ENCODE measurements around the gene RAI1.

The RAI1 gene

DNA sequence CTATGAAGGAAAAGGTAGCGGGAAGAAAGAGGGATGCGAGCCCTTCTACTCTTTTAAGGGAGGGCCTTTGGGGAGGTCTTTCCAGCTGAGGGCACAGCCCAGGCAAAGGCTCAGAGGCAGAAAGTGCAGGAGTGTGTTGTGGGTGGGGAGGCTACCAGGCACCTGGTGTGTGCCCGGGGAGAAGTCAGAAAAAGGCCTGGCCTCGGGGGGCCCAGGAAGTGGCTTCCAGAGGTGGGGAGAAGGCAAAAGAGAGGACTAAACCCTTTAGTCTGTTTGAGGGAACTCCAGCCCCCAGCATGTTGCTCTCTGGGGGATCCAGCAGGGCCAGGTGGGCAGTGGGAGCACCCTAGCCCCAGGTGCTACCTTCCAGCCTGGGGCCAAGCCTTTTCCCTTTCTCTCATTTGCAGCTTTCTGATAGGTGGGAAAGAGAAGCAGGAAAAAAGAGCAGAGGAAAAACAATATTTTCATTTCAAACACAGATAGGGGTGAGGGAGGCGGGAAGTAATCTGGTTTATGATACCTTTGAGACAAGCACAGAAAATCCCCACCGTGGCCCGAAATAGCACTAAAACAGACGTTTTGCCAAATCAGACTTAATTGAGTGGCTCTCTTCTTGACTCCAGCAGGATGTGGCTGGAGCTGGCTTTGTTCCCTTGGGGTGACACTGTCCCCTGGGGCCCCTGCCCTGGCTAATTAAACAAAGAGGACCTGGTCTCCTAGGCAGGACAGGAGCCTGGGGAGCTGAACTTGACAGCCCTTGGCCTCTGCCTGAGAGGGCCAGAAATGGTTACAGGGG lies 10.4 kb downstream of the RAI1 start:
- H3K4me1 ChIP-seq (ENCODE audit: control insufficient read depth, insufficient read depth, low read length): peaks cover 16% of the 10 kb centered on the region
- H3K27me3 ChIP-seq (ENCODE audit: control insufficient read depth, insufficient read depth, low read length): peaks cover 14% of the 10 kb centered on the region

DNA sequence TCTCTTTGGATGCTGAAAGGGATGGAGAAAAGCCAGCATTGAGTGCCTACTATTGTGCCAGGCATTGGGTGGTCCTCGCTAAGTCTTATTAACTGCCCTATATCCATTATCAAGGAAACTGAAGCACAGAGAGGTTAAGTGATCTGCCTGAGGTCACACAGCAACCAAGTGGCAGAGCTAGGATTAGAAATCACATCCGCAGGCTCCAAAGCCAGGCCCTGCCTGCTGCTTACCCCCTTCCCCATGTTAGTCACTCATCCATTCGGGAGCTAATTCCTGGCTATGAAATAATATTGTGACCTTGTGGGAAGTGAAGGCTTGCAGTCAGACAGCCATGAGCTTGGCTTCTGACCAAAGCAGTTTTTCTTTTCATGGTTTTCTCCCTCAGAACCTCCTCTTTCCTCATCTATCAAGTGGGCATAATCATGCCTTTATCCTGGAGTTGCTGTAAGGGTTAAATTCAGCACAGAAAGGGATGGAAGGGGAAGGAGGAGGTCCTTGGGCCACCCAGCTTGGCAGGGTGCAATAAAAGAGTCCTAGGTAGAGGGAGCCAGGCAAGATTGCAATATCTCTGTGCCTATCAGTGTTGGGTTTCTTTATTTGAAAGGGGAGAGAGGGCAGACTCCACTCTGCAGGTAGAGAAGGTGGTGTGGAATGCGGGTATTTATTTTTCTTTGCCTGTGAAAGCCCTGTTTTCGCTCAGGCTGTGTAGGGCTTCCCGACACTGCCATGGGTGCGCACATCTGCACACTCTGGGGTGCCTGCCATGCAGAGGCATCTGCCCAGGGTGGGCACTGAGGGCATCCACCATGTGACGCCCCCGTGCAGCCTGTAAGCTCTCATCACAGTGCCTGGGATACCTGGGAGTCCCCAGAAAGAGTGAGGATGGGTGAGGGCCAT lies 11.3 kb downstream of the RAI1 start:
- DNase-seq (ENCODE audit: low read depth, low spot score): no peak
- Histone ChIP-seq H3K27ac (ENCODE audit: low read length) (no peak overlapping the region), H3K4me1 (ENCODE audit: control insufficient read depth, insufficient read depth, low read length) (peaks cover 16% of the 10 kb centered on the region), H3K36me3 (ENCODE audit: control insufficient read depth, insufficient read depth, low read length) (no peaks in the 10 kb centered on the region), H3K4me3 (ENCODE audit: low read length) (no peak overlapping the region), H3K27me3 (ENCODE audit: control insufficient read depth, insufficient read depth, low read length) (peaks cover 16% of the 10 kb centered on the region), H3K9me3 (ENCODE audit: control insufficient read depth, insufficient read depth, low read length) (no peaks in the 10 kb centered on the region)
- no CpG with 5 or more reads among the region's 9 CpGs for WGBS (ENCODE audit: insufficient coverage, insufficient read length)

More for the DNA sequence above, 10.4 kb downstream of the RAI1 start:
- no peak overlapping the region for H3K4me3 ChIP-seq (ENCODE audit: low read length)
- no CpG with 5 or more reads among the region's 8 CpGs for WGBS (ENCODE audit: insufficient coverage, insufficient read length)
- H3K9me3 ChIP-seq (ENCODE audit: control insufficient read depth, insufficient read depth, low read length): no peaks in the 10 kb centered on the region
- H3K36me3 ChIP-seq (ENCODE audit: control insufficient read depth, insufficient read depth, low read length): no peaks in the 10 kb centered on the region
- no peak overlapping the region for H3K27ac ChIP-seq (ENCODE audit: low read length)
- no peak for DNase-seq (ENCODE audit: low read depth, low spot score)

DNA sequence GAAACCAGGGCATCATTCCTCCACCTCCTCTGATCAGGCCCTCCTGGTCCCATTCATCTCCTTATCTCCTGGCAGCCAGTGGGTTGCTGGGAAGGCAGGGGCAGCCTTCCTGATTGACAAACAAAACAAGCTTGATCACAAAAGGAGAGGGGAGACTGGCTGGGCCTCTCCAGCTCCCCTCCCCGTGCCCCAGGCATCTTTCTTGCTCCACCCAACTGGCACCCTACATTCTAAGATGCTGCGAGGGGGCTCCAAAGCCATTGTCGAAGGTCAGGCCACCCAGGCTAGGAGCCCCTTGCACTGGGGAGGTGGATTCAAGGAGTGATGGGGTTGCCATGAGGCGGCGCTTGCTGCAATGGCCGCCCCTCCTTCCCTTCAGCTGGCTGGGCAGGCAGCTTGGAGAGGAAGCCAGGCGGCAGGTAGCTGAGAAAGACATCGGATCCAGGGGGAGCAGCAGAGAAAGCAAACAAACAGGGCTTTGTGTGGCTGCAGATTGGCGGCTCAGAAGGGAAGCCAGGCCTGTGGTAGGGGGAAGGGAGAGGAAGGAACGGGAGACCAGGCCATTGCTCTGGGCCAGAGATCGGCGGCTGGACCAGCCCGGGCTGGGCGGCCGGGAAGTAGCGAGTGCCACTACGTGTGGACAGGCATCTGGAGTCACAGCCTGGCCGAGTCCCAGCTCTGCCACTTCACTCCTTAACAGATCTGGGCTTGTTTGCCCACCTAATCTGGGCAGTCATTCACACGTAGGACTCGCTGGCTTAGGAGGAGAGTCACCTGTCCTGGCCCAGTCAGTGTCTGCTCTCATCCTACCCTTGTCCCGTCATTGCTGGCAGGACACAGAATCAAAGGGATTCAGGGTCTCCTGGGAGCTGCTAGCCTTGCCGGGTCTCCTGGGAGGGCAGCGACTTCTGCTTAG lies 12.3 kb downstream of the RAI1 start:
- Histone ChIP-seq H3K27ac (ENCODE audit: low read length) (no peak overlapping the region), H3K4me1 (ENCODE audit: control insufficient read depth, insufficient read depth, low read length) (peaks cover 20% of the 10 kb centered on the region)

DNA sequence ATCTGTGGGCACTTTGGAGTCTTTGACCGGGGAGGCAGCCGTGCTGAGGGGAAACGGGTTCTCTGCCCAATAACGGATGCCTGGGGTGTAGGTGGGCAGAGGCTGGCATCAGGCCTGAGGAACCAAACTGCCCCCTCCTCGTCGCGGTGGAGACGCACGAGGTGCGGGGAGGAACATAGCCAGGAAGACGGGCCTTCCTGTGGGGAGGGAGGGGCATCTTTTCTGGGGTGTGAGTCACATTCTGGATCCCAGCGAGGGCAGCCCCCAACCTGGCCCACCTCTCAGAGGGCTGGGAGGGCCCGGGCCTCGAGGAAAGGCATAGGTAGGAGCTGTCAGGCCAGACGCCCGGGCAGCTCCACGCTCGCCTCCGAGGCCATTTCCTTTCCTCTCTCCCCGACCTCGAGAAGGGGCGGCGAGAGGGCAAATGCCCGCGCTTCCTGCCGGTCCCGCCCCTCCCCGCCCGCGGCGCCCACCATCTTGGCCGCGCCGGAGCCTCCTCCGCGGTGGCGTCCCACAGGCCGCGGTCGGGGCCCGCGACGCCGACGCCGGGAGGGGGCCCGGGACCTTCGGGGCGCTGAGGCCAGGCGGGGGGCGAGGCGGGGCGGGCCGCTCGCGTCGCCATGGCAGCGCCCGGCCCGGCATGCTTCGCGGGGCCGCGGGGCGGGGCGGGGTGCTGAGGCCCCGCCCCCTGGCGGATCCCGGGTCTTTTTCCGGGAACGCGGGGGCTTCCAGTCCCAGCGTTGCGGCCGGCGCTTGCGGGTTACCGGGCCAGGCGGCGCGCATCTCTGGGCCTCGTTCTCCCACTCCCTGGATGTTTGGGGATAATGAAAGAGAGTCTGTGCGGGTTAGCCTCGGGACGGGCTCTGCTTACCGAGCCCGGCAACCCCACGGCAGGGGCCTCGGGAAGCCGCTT lies 13.2 kb downstream of the RAI1 start:
- DNase-seq (ENCODE audit: low read depth, low spot score): no peak

More for the DNA sequence above, 12.3 kb downstream of the RAI1 start:
- H3K27me3 ChIP-seq (ENCODE audit: control insufficient read depth, insufficient read depth, low read length): peaks cover 23% of the 10 kb centered on the region
- H3K9me3 ChIP-seq (ENCODE audit: control insufficient read depth, insufficient read depth, low read length): no peaks in the 10 kb centered on the region
- H3K4me3 ChIP-seq (ENCODE audit: low read length): no peak overlapping the region
- no CpG with 5 or more reads among the region's 23 CpGs for WGBS (ENCODE audit: insufficient coverage, insufficient read length)
- no peak for DNase-seq (ENCODE audit: low read depth, low spot score)
- H3K36me3 ChIP-seq (ENCODE audit: control insufficient read depth, insufficient read depth, low read length): no peaks in the 10 kb centered on the region

DNA sequence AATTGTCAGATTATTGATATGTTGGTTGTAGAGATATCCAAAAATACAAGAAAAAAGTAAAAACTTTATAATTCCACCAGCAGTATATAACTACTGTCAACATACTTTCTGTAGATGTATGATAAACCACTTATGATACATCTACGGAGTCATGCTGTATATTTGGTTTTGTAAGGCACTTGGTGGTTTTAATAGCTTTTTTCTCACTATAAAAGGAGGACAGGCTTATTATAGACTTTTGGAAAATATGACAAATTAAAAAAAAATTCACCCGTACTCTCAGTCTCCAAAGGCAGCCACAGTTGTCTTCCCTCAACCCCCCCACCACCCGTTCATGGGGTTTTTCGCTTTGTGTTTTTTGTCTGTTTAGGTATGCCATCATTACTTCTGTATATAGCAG lies 14.8 kb downstream of the RAI1 start:
- peaks cover 30% of the 10 kb centered on the region for H3K4me1 ChIP-seq (ENCODE audit: control insufficient read depth, insufficient read depth, low read length)
- WGBS (ENCODE audit: insufficient coverage, insufficient read length): no CpG with 5 or more reads among the region's 4 CpGs

More for the DNA sequence above, 13.2 kb downstream of the RAI1 start:
- Histone ChIP-seq H3K36me3 (ENCODE audit: control insufficient read depth, insufficient read depth, low read length) (no peaks in the 10 kb centered on the region), H3K4me3 (ENCODE audit: low read length) (peak overlapping the region; percentile 50; the same call in 1 of the 2 replicates), H3K27me3 (ENCODE audit: control insufficient read depth, insufficient read depth, low read length) (peaks cover 33% of the 10 kb centered on the region), H3K4me1 (ENCODE audit: control insufficient read depth, insufficient read depth, low read length) (peaks cover 24% of the 10 kb centered on the region), H3K9me3 (ENCODE audit: control insufficient read depth, insufficient read depth, low read length) (no peaks in the 10 kb centered on the region), H3K27ac (ENCODE audit: low read length) (no peak overlapping the region)
- WGBS (ENCODE audit: insufficient coverage, insufficient read length): no CpG with 5 or more reads among the region's 90 CpGs

DNA sequence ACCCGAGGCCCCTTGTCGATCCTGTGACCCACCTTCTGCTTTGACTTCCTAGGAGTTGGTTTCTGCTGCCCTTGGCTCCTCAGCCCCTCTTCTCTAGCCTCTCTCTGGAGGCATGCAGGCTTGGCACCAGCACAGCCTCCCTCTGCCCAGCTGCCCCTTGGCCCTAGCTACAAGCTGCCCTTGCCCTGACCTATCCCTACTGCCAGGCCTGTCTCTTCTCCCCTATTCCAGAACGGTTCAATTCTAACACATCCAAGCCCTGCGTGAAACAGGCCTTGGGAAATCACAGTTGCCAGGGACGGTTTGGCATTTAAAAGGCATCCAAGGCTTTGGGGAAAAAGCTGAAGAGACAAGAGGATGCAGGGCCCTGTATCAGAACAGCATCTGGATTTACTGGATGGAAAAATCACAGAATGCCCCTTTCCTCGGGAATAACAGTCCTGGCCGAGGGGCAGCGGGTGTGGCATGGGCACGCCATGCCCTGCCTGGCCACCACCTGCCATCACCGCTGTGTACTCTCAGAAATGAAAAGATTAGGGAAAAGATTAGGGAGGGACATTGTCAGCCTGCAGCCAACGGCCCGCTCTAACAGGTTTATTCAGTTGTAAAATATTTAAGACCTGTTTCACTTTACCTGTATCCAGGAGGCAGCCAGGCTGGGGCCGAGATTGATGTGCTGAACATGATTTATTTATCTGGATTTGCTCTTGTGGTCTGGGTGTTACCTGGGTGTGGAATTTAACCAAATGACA lies 15.8 kb downstream of the RAI1 start:
- Histone ChIP-seq H3K4me3 (ENCODE audit: low read length) (no peak overlapping the region), H3K9me3 (ENCODE audit: control insufficient read depth, insufficient read depth, low read length) (no peaks in the 10 kb centered on the region), H3K27ac (ENCODE audit: low read length) (no peak overlapping the region), H3K27me3 (ENCODE audit: control insufficient read depth, insufficient read depth, low read length) (peaks cover 54% of the 10 kb centered on the region), H3K4me1 (ENCODE audit: control insufficient read depth, insufficient read depth, low read length) (peaks cover 30% of the 10 kb centered on the region), H3K36me3 (ENCODE audit: control insufficient read depth, insufficient read depth, low read length) (no peaks in the 10 kb centered on the region)
- no CpG with 5 or more reads among the region's 13 CpGs for WGBS (ENCODE audit: insufficient coverage, insufficient read length)
- DNase-seq (ENCODE audit: low read depth, low spot score): no peak

More for the DNA sequence above, 14.8 kb downstream of the RAI1 start:
- H3K27ac ChIP-seq (ENCODE audit: low read length): no peak overlapping the region
- H3K36me3 ChIP-seq (ENCODE audit: control insufficient read depth, insufficient read depth, low read length): no peaks in the 10 kb centered on the region
- H3K4me3 ChIP-seq (ENCODE audit: low read length): no peak overlapping the region
- no peaks in the 10 kb centered on the region for H3K9me3 ChIP-seq (ENCODE audit: control insufficient read depth, insufficient read depth, low read length)
- peaks cover 44% of the 10 kb centered on the region for H3K27me3 ChIP-seq (ENCODE audit: control insufficient read depth, insufficient read depth, low read length)
- no peak for DNase-seq (ENCODE audit: low read depth, low spot score)

DNA sequence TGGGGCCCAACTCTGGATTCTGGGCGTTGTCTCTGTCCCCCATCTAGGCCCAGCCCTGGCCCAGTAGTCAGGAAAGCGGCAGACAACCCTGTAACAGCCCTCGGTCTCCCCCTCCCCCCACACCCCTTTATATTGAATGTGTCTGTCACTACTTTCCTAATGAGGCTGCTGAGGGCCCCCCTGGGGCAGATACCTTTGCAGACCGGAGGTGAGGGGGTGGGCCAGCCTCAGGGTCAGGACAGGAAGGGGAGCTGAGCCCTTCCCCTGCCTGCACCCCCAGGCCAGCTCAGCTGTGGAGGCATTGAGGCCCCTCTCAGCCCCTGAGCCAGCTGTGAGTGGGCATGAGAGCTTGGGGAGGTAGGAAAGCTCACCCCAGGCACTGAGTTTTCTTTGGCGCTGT lies 17.1 kb downstream of the RAI1 start:
- H3K27ac ChIP-seq (ENCODE audit: low read length): no peak overlapping the region
- H3K36me3 ChIP-seq (ENCODE audit: control insufficient read depth, insufficient read depth, low read length): no peaks in the 10 kb centered on the region
- H3K4me1 ChIP-seq (ENCODE audit: control insufficient read depth, insufficient read depth, low read length): peaks cover 25% of the 10 kb centered on the region
- WGBS (ENCODE audit: insufficient coverage, insufficient read length): no CpG with 5 or more reads among the region's 5 CpGs
- no peaks in the 10 kb centered on the region for H3K9me3 ChIP-seq (ENCODE audit: control insufficient read depth, insufficient read depth, low read length)
- H3K27me3 ChIP-seq (ENCODE audit: control insufficient read depth, insufficient read depth, low read length): peaks cover 67% of the 10 kb centered on the region
- H3K4me3 ChIP-seq (ENCODE audit: low read length): no peak overlapping the region
- DNase-seq (ENCODE audit: low read depth, low spot score): no peak

DNA sequence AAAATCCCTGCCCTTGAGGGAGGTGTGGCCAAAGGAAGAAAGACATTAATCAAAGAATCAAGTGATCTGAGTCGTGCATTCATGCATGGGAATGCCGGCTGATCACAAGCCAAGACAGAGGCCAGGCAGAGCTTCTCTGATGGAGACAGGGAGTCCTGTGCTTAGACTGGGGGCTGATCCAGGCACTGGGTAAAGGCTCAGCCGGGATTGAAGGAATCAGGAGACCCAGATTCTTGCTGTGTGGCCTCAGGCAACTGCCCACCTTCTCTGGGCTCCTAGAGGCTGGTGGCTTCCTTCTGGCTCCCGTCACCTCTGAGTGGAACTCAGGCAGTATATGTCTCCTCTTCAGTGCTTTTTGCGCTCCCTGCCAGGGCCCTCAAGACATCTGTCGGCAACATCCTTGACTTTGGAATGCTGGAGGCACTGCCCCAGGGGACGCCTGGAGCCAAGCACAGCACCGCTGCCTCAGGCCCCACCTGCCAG lies 17.7 kb downstream of the RAI1 start:
- peaks cover 20% of the 10 kb centered on the region for H3K4me1 ChIP-seq (ENCODE audit: control insufficient read depth, insufficient read depth, low read length)
- H3K27ac ChIP-seq (ENCODE audit: low read length): no peak overlapping the region
- H3K9me3 ChIP-seq (ENCODE audit: control insufficient read depth, insufficient read depth, low read length): no peaks in the 10 kb centered on the region
- no CpG with 5 or more reads among the region's 8 CpGs for WGBS (ENCODE audit: insufficient coverage, insufficient read length)
- no peak for DNase-seq (ENCODE audit: low read depth, low spot score)
- no peak overlapping the region for H3K4me3 ChIP-seq (ENCODE audit: low read length)
- H3K36me3 ChIP-seq (ENCODE audit: control insufficient read depth, insufficient read depth, low read length): no peaks in the 10 kb centered on the region
- peaks cover 72% of the 10 kb centered on the region for H3K27me3 ChIP-seq (ENCODE audit: control insufficient read depth, insufficient read depth, low read length)

DNA sequence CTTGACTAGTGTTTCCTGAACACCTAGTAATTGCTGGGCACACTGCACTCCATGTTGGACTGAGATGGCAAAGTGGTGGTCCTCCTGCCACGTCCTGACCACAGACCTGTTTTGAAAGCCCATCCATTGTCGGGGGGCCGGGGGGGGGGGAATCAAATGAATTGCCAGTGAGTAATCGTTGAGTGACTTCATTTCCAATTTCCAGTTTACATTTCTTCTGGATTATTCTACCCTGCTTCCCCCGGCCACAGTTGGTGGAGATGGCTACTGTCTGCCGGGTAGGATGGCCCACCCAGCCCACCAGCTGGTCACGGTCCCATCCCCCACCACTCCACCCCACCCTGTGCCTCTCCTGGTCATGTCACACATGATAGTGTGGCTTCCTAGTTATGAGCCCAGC lies 18.2 kb downstream of the RAI1 start:
- Histone ChIP-seq H3K36me3 (ENCODE audit: control insufficient read depth, insufficient read depth, low read length) (no peaks in the 10 kb centered on the region), H3K27me3 (ENCODE audit: control insufficient read depth, insufficient read depth, low read length) (peaks cover 77% of the 10 kb centered on the region), H3K4me1 (ENCODE audit: control insufficient read depth, insufficient read depth, low read length) (peaks cover 16% of the 10 kb centered on the region), H3K4me3 (ENCODE audit: low read length) (no peak overlapping the region), H3K9me3 (ENCODE audit: control insufficient read depth, insufficient read depth, low read length) (no peaks in the 10 kb centered on the region), H3K27ac (ENCODE audit: low read length) (no peak overlapping the region)
- DNase-seq (ENCODE audit: low read depth, low spot score): no peak
- no CpG with 5 or more reads among the region's 7 CpGs for WGBS (ENCODE audit: insufficient coverage, insufficient read length)
